IMR-90 (cell line): ENCODE data around the gene CCND1. TPM values are rescaled to one million over a fixed set of nuclear protein-coding genes. Genes with fewer than 3 reads are reported as not detected.

Experiments
- ATAC-seq: fragments of 200-7000 bp; cut with Tn5 transposase; 2 replicates; pipeline ENCODE4 v1.9.1; 2020; ENCODE audit warnings: low read depth, mild to moderate bottlenecking, moderate library complexity
- BruUV-seq: library from RNA; stranded (reverse); fragments of 400-500 nt; replicated peaks from 2 replicates; lab custom pipeline; 2021; lab: Mats Ljungman, UMichigan
- CTCF ChIA-PET: fragments of 300-600 bp; formaldehyde crosslinking; extraction: SDS; loops from one replicate; lab custom pipeline; 2021; ENCODE audit warnings: antibody characterized with exemption; lab: Yijun Ruan, JAX
- POLR2A ChIA-PET: fragments of 300-600 bp; sonication (Branson Sonifier 250); formaldehyde crosslinking; loops from one replicate; lab custom pipeline; 2022; ENCODE audit warnings: antibody characterized with exemption; ENCODE audit not compliant: unreplicated experiment; lab: Charles Lee
- DNase-seq: peaks from one replicate; pipeline ENCODE4 v3.0.0; 2013
- H2AFZ ChIP-seq: replicated peaks from 2 replicates; pipeline ENCODE3; 2013; ENCODE audit warnings: low read length, mild to moderate bottlenecking; ENCODE audit not compliant: poor library complexity
- H2AK5ac ChIP-seq: 2 replicates; pipeline ENCODE4 v1.6.1; 2013; ENCODE audit warnings: low read depth, low read length, inconsistent platforms
- H2AK9ac ChIP-seq: replicated peaks from 2 replicates; pipeline ENCODE3; 2013; ENCODE audit warnings: mild to moderate bottlenecking, low read depth, low read length, moderate library complexity; ENCODE audit not compliant: poor library complexity
- H2BK120ac ChIP-seq: 2 replicates; pipeline ENCODE4 v1.6.1; 2013; ENCODE audit warnings: low read depth, low read length, inconsistent platforms
- H2BK15ac ChIP-seq: 3 replicates; pipeline ENCODE4 v1.6.1; 2013; ENCODE audit warnings: low read depth, low read length, inconsistent platforms
- H2BK20ac ChIP-seq: 2 replicates; pipeline ENCODE4 v1.6.1; 2013; ENCODE audit warnings: low read depth, mild to moderate bottlenecking, inconsistent platforms, low read length, moderate library complexity
- H2BK5ac ChIP-seq: 2 replicates; pipeline ENCODE4 v1.6.1; 2013; ENCODE audit warnings: mild to moderate bottlenecking, low read depth, low read length, inconsistent platforms; ENCODE audit not compliant: poor library complexity, severe bottlenecking
- H3K14ac ChIP-seq: replicated peaks from 2 replicates; pipeline ENCODE4 v1.6.1; 2013; ENCODE audit warnings: low read depth, low read length, inconsistent platforms
- H3K18ac ChIP-seq: 2 replicates; pipeline ENCODE4 v1.6.1; 2013; ENCODE audit warnings: low read depth, low read length, control low read depth
- H3K23ac ChIP-seq: 2 replicates; pipeline ENCODE4 v1.6.1; 2013; ENCODE audit warnings: low read depth, low read length, inconsistent platforms
- H3K27ac ChIP-seq: 2 replicates; pipeline ENCODE4 v1.5.1; 2013; ENCODE audit warnings: mild to moderate bottlenecking, control low read depth, low read length; ENCODE audit not compliant: insufficient read depth
- H3K27me3 ChIP-seq: 2 replicates; pipeline ENCODE4 v1.6.1; 2013; ENCODE audit warnings: low read length; ENCODE audit not compliant: control insufficient read depth, insufficient read depth
- H3K36me3 ChIP-seq: 2 replicates; pipeline ENCODE4 v1.6.1; 2013; ENCODE audit warnings: low read length, mixed read lengths; ENCODE audit not compliant: control insufficient read depth, insufficient read depth
- H3K4ac ChIP-seq: 2 replicates; pipeline ENCODE4 v1.6.1; 2013; ENCODE audit warnings: low read depth, low read length, inconsistent platforms
- H3K4me1 ChIP-seq: 2 replicates; pipeline ENCODE4 v1.6.1; 2013; ENCODE audit warnings: low read length, mixed read lengths; ENCODE audit not compliant: control insufficient read depth, insufficient read depth
- H3K4me2 ChIP-seq: 2 replicates; pipeline ENCODE4 v1.6.1; 2013; ENCODE audit warnings: low read depth, mild to moderate bottlenecking, control low read depth, low read length, moderate library complexity
- H3K4me3 ChIP-seq: 2 replicates; pipeline ENCODE4 v1.5.1; 2013; ENCODE audit warnings: low read depth, mild to moderate bottlenecking, control low read depth, low read length, moderate library complexity; ENCODE audit not compliant: insufficient read depth
- H3K56ac ChIP-seq: 2 replicates; pipeline ENCODE4 v1.6.1; 2013; ENCODE audit warnings: low read length, inconsistent platforms; ENCODE audit not compliant: insufficient read depth; ENCODE audit errors: extremely low read depth
- H3K79me1 ChIP-seq, 2 experiments: 2 replicates each; pipeline ENCODE4 v1.6.1; 2013; ENCODE audit warnings: low read length in 2 of 2, inconsistent platforms in 1 of 2, low read depth in 1 of 2
- H3K9ac ChIP-seq: 2 replicates; pipeline ENCODE4 v1.6.1; 2013; ENCODE audit warnings: low read depth, low read length, control low read depth
- H3K9me1 ChIP-seq: 2 replicates; pipeline ENCODE4 v1.6.1; 2013; ENCODE audit warnings: low read length, inconsistent platforms; ENCODE audit not compliant: insufficient read depth
- H3K9me3 ChIP-seq: 2 replicates; pipeline ENCODE4 v1.6.1; 2013; ENCODE audit warnings: low read length; ENCODE audit not compliant: control insufficient read depth, insufficient read depth
- H4K20me1 ChIP-seq: 2 replicates; pipeline ENCODE4 v1.6.1; 2013; ENCODE audit warnings: low read length, inconsistent platforms; ENCODE audit not compliant: insufficient read depth
- H4K5ac ChIP-seq: 2 replicates; pipeline ENCODE4 v1.6.1; 2013; ENCODE audit warnings: mild to moderate bottlenecking, low read depth, low read length, control low read depth
- H4K8ac ChIP-seq, 2 experiments: 2 replicates each; pipeline ENCODE4 v1.6.1; 2013; ENCODE audit warnings: low read depth in 2 of 2, low read length in 2 of 2, control low read depth in 1 of 2, inconsistent platforms in 1 of 2
- H4K91ac ChIP-seq: 2 replicates; pipeline ENCODE4 v1.6.1; 2013; ENCODE audit warnings: low read depth, low read length, inconsistent platforms; ENCODE audit not compliant: insufficient read depth
- BHLHE40 ChIP-seq: fragments of 150-350 bp; IDR thresholded peaks from 2 replicates; pipeline ENCODE4 v1.6.1; 2016; ENCODE audit warnings: mild to moderate bottlenecking, low read depth, low read length
- CEBPB ChIP-seq: IDR thresholded peaks from 2 replicates; pipeline ENCODE4 v1.6.1; 2012; ENCODE audit warnings: low read depth, low read length, improper control_type of control experiment
- CHD1 ChIP-seq: IDR thresholded peaks from 2 replicates; pipeline ENCODE4 v1.6.1; 2012; ENCODE audit warnings: low read depth, low read length, improper control_type of control experiment
- FOS ChIP-seq: fragments of 150-350 bp; IDR thresholded peaks from 2 replicates; pipeline ENCODE4 v1.6.1; 2016; ENCODE audit warnings: low read depth, low read length
- MAFK ChIP-seq: IDR thresholded peaks from 2 replicates; pipeline ENCODE4 v1.6.1; 2012; ENCODE audit warnings: low read depth, low read length, improper control_type of control experiment
- MAZ ChIP-seq: IDR thresholded peaks from 2 replicates; pipeline ENCODE4 v1.6.1; 2012; ENCODE audit warnings: low read depth, mild to moderate bottlenecking, low read length, improper control_type of control experiment, moderate library complexity, borderline replicate concordance
- MXI1 ChIP-seq: IDR thresholded peaks from 2 replicates; pipeline ENCODE4 v1.6.1; 2012; ENCODE audit warnings: low read depth, mild to moderate bottlenecking, low read length, moderate library complexity, borderline replicate concordance
- NFE2L2 ChIP-seq: fragments of 150-350 bp; IDR thresholded peaks from 2 replicates; pipeline ENCODE4 v1.6.1; 2016; ENCODE audit warnings: low read depth, mild to moderate bottlenecking, low read length
- POLR2A ChIP-seq: IDR thresholded peaks from 2 replicates; pipeline ENCODE4 v1.6.1; 2012; ENCODE audit warnings: mild to moderate bottlenecking, low read depth, low read length
- RAD21 ChIP-seq: IDR thresholded peaks from 2 replicates; pipeline ENCODE4 v1.6.1; 2012; ENCODE audit warnings: low read length, improper control_type of control experiment
- RCOR1 ChIP-seq: IDR thresholded peaks from 2 replicates; pipeline ENCODE4 v1.6.1; 2012; ENCODE audit warnings: mild to moderate bottlenecking, low read length, improper control_type of control experiment; ENCODE audit not compliant: insufficient replicate concordance
- RFX5 ChIP-seq: IDR thresholded peaks from 2 replicates; pipeline ENCODE4 v1.8.0; 2012; ENCODE audit warnings: low read depth, mild to moderate bottlenecking, low read length, moderate library complexity
- SMC3 ChIP-seq: fragments of 150-350 bp; IDR thresholded peaks from 2 replicates; pipeline ENCODE4 v1.6.1; 2016; ENCODE audit warnings: low read depth, mild to moderate bottlenecking, antibody characterized with exemption, low read length, moderate library complexity
- WGBS, 2 experiments: methylation state at CpG; one replicate each; pipeline versions ENCODE4 v1.1.5 to v1.1.7; 2013; ENCODE audit warnings: missing lambda C conversion rate in 2 of 2; ENCODE audit not compliant: insufficient read length in 1 of 2; ENCODE audit errors: extremely low coverage in 2 of 2; 5-methylcytosine and 5-hydroxymethylcytosine counted together
- dilution Hi-C: fragments of 300-500 bp; cut with HindIII; formaldehyde crosslinking; loops from one replicate; pipeline ENCODE4 v1.14.3; 2018; ENCODE audit warnings: low sequenced_read_pairs; ENCODE audit not compliant: unreplicated experiment
- in situ Hi-C: fragments of 300-500 bp; cut with MboI; formaldehyde crosslinking; loops from 3 replicates; pipeline ENCODE4 v1.14.3; 2019; ENCODE audit warnings: low sequenced_read_pairs, inconsistent platforms, mixed read lengths
- intact Hi-C: fragments of 100-400 bp; cut with micrococcal nuclease; formaldehyde crosslinking; loops from 2 replicates; pipeline ENCODE4 v1.10.0; 2022
- polyA plus RNA-seq, 3 experiments: library from polyadenylated mRNA; depleted of rRNA; stranded (reverse); fragments of >200 nt; gene quantifications; 2 replicates each; pipeline ENCODE4 v1.2.3, GENCODE V29; 2012; ENCODE audit warnings: low replicate concordance in 1 of 3
- total RNA-seq: library from RNA; depleted of rRNA; stranded (reverse); fragments of >200 nt; gene quantifications from 2 replicates; pipeline ENCODE4 v1.2.3, GENCODE V29; 2012
- TF ChIP-seq, protein P1 (sequence below): conservative IDR thresholded peaks from 2 replicates; pipeline ENCODE4 v1.5.1; 2012; ENCODE audit warnings: mild to moderate bottlenecking, low read depth, low read length, improper control_type of control experiment
- TF ChIP-seq, protein P2 (sequence below): fragments of 150-350 bp; IDR thresholded peaks from 2 replicates; pipeline ENCODE4 v1.6.1; 2016; ENCODE audit warnings: low read depth, mild to moderate bottlenecking, low read length, moderate library complexity, borderline replicate concordance
- TF ChIP-seq, protein P3 (sequence below): fragments of 150-350 bp; IDR thresholded peaks from 2 replicates; pipeline ENCODE4 v1.6.1; 2017; ENCODE audit warnings: mild to moderate bottlenecking, antibody characterized with exemption, low read length, low read depth

Gene CCND1
- total and polyA plus RNA-seq, 2 of the 4 experiments (the other 2 are of a cell fraction): 481 to 748 TPM

DNA sequence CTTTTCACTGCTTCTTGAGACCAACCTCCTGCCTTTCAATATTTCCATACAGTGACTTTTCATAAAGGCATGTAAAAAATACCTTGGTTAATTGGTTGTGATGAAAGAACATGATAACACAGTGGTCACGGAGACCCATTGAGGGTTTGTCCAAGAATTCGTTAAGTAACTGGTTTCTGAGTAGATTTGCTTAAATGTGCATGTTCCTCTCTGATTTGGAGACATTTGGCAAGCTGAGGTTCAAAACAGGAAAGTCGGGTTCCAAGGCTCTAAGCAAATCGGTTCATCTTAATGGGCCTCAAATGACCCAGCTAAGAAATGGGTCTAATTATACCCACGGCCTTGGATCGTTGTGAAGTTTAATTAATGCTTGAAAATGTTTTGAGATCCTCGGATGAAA lies 36.9 kb upstream of the CCND1 start:
- ATAC-seq: no peak
- H4K20me1 ChIP-seq: no peaks in the 10 kb centered on the region
- no peak overlapping the region for H3K4me2 ChIP-seq
- no peak overlapping the region for H4K91ac ChIP-seq
- no peak overlapping the region for H2BK5ac ChIP-seq
- H2BK15ac ChIP-seq: no peak overlapping the region
- H4K8ac ChIP-seq: no peak overlapping the region
- intact Hi-C loops: no loop called here
- H3K27ac ChIP-seq: no peak overlapping the region
- H3K9ac ChIP-seq: no peak overlapping the region
- BruUV-seq: no TSS peak
- peaks cover 9% of the 10 kb centered on the region for H3K27me3 ChIP-seq
- no peak overlapping the region for H2BK120ac ChIP-seq
- peaks cover 5% of the 10 kb centered on the region; the same call in 1 of the 2 replicates for H3K9me1 ChIP-seq
- H3K79me1 ChIP-seq: no peaks in the 10 kb centered on the region
- no peak overlapping the region for H3K23ac ChIP-seq
- no peak overlapping the region for H3K56ac ChIP-seq
- no peaks in the 10 kb centered on the region for H3K36me3 ChIP-seq
- H3K14ac ChIP-seq: no peak overlapping the region
- no peak overlapping the region for H3K4ac ChIP-seq
- H3K4me1 ChIP-seq: no peaks in the 10 kb centered on the region; the same call in 1 of the 2 replicates
- H2AK5ac ChIP-seq: no peak overlapping the region
- ChIA-PET POLR2A (no interaction called here), CTCF (no interaction called here)
- in situ Hi-C loops: no loop called here
- WGBS, 2 experiments: 92% methylated on average over 2 of the region's 7 CpGs; no CpG with 5 or more reads in 1 of the 2 experiments
- no peak overlapping the region for H4K5ac ChIP-seq
- no peak overlapping the region for H3K18ac ChIP-seq
- H2AK9ac ChIP-seq: no peak overlapping the region
- no peak for DNase-seq
- dilution Hi-C loops: no loop called here
- peaks cover 3% of the 10 kb centered on the region; the same call in 1 of the 2 replicates for H3K9me3 ChIP-seq
- TF ChIP-seq RCOR1: no peak
- TF ChIP-seq, protein P1, sequence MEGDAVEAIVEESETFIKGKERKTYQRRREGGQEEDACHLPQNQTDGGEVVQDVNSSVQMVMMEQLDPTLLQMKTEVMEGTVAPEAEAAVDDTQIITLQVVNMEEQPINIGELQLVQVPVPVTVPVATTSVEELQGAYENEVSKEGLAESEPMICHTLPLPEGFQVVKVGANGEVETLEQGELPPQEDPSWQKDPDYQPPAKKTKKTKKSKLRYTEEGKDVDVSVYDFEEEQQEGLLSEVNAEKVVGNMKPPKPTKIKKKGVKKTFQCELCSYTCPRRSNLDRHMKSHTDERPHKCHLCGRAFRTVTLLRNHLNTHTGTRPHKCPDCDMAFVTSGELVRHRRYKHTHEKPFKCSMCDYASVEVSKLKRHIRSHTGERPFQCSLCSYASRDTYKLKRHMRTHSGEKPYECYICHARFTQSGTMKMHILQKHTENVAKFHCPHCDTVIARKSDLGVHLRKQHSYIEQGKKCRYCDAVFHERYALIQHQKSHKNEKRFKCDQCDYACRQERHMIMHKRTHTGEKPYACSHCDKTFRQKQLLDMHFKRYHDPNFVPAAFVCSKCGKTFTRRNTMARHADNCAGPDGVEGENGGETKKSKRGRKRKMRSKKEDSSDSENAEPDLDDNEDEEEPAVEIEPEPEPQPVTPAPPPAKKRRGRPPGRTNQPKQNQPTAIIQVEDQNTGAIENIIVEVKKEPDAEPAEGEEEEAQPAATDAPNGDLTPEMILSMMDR: no peak
- no peak for TF ChIP-seq POLR2A
- no peak for TF ChIP-seq SMC3
- no peak for TF ChIP-seq RFX5
- TF ChIP-seq BHLHE40: no peak
- no peak for TF ChIP-seq CEBPB
- no peak for TF ChIP-seq CHD1
- no peak for TF ChIP-seq MAZ
- TF ChIP-seq MXI1: no peak
- TF ChIP-seq, protein P2, sequence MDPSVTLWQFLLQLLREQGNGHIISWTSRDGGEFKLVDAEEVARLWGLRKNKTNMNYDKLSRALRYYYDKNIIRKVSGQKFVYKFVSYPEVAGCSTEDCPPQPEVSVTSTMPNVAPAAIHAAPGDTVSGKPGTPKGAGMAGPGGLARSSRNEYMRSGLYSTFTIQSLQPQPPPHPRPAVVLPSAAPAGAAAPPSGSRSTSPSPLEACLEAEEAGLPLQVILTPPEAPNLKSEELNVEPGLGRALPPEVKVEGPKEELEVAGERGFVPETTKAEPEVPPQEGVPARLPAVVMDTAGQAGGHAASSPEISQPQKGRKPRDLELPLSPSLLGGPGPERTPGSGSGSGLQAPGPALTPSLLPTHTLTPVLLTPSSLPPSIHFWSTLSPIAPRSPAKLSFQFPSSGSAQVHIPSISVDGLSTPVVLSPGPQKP: no peak
- TF ChIP-seq, protein P3, sequence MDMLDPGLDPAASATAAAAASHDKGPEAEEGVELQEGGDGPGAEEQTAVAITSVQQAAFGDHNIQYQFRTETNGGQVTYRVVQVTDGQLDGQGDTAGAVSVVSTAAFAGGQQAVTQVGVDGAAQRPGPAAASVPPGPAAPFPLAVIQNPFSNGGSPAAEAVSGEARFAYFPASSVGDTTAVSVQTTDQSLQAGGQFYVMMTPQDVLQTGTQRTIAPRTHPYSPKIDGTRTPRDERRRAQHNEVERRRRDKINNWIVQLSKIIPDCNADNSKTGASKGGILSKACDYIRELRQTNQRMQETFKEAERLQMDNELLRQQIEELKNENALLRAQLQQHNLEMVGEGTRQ: no peak
- no peak for TF ChIP-seq FOS
- no peak for TF ChIP-seq MAFK
- no peak for TF ChIP-seq NFE2L2
- no peak for TF ChIP-seq RAD21
- no peak overlapping the region for H2AFZ ChIP-seq
- H2BK20ac ChIP-seq: no peak overlapping the region
- H3K4me3 ChIP-seq: no peak overlapping the region
